AG04450 (cell line): ENCODE results near the gene MKLN1. TPM values are rescaled to one million over a fixed set of nuclear protein-coding genes. Genes with fewer than 3 reads are reported as not detected.
"Not testable (repeated sequence)": the region's sequence is repeated elsewhere in the genome, so short reads cannot be mapped to it uniquely, and the experiment has no call there.

Experiments used
- CTCF ChIA-PET: fragments of 300-600, 350-600 bp; formaldehyde crosslinking; extraction: SDS; loops from one replicate; lab custom pipeline; 2022; ENCODE audit warnings: antibody characterized with exemption, inconsistent platforms; lab: Charles Lee
- POLR2A ChIA-PET: fragments of 350-600 bp; formaldehyde crosslinking; extraction: SDS; loops from one replicate; lab custom pipeline; 2021; ENCODE audit warnings: antibody characterized with exemption, inconsistent platforms; lab: Yijun Ruan, JAX
- DNase-seq: peaks from one replicate; pipeline ENCODE4 v3.0.0-alpha.2; 2011; ENCODE audit warnings: low read depth, low spot score
- H3K27ac ChIP-seq: one replicate; pipeline ENCODE4 v1.5.1; 2012; ENCODE audit warnings: low read depth, low read length, control low read depth
- H3K27me3 ChIP-seq: one replicate; pipeline ENCODE4 v1.6.0; 2012; ENCODE audit warnings: low read length; ENCODE audit not compliant: control insufficient read depth, insufficient read depth
- H3K4me3 ChIP-seq: 2 replicates; pipeline ENCODE4 v1.5.1; 2011; ENCODE audit warnings: mild to moderate bottlenecking, low read depth, low read length, control low read depth
- H3K9me3 ChIP-seq: 2 replicates; pipeline ENCODE4 v1.5.1; 2012; ENCODE audit warnings: low read length; ENCODE audit not compliant: control insufficient read depth, insufficient read depth
- CTCF ChIP-seq: IDR thresholded peaks from 2 replicates; pipeline ENCODE4 v1.5.1; 2011; ENCODE audit warnings: low read depth, low read length, control low read depth, inconsistent platforms
- polyA plus RNA-seq: library from polyadenylated mRNA; depleted of rRNA; stranded (reverse); fragments of >200 nt; gene quantifications from 2 replicates; pipeline ENCODE4 v1.2.3, GENCODE V29; 2011

The MKLN1 gene
- polyA plus RNA-seq, 1 experiment = 56.8 TPM

GRCh38 chr7:131509781-131510180, 182.1 kb downstream of the MKLN1 start:
- H3K4me3 ChIP-seq = no peak overlapping the region
- no peaks in the 10 kb centered on the region for H3K9me3 ChIP-seq
- no peaks in the 10 kb centered on the region for H3K27me3 ChIP-seq
- POLR2A ChIA-PET = no interaction called here
- H3K27ac ChIP-seq = no peak overlapping the region
- CTCF ChIA-PET = interaction anchor here (6.9 kb wide), 1 partner anchor 146 kb away, joined by 85 read pairs; no protein-coding TSS in a partner anchor
- DNase-seq = no peak
- TF ChIP-seq CTCF = no peak

GRCh38 chr7:131511071-131511470, 183.4 kb downstream of the MKLN1 start:
- Histone ChIP-seq H3K27ac (no peak overlapping the region), H3K4me3 (no peak overlapping the region), H3K9me3 (no peaks in the 10 kb centered on the region), H3K27me3 (no peaks in the 10 kb centered on the region)
- CTCF ChIA-PET = interaction anchor here (0.6 to 5.6 kb wide), 3 partner anchors 11 to 612 kb away, joined by 3 to 33 read pairs (median 25); no protein-coding TSS in a partner anchor
- no peak for DNase-seq
- POLR2A ChIA-PET = no interaction called here
- no peak for TF ChIP-seq CTCF

- ChIA-PET CTCF (interaction anchor here (0.7 to 5.6 kb wide), 6 partner anchors 9 to 143 kb away, joined by 3 to 50 read pairs (median 22); no protein-coding TSS in a partner anchor), POLR2A (no interaction called here)
- no peak for DNase-seq
- Histone ChIP-seq H3K27ac (no peak overlapping the region), H3K9me3 (no peaks in the 10 kb centered on the region), H3K27me3 (no peaks in the 10 kb centered on the region), H3K4me3 (no peak overlapping the region)
- TF ChIP-seq CTCF = no peak
These were observed 184.3 kb downstream of the MKLN1 start for GRCh38 chr7:131511774-131512535.

GRCh38 chr7:131513245-131514061, 185.8 kb downstream of the MKLN1 start:
- CTCF ChIA-PET = interaction anchor here (0.6 to 5.6 kb wide), 25 partner anchors 8 to 628 kb away, joined by 3 to 50 read pairs (median 4); no protein-coding TSS in a partner anchor
- Histone ChIP-seq H3K27me3 (no peaks in the 10 kb centered on the region), H3K4me3 (no peak overlapping the region), H3K27ac (no peak overlapping the region), H3K9me3 (no peaks in the 10 kb centered on the region)
- POLR2A ChIA-PET = interaction anchor here (0.6 to 0.7 kb wide), 2 partner anchors 37 to 604 kb away, joined by 3 to 9 read pairs; no protein-coding TSS in a partner anchor
- peak; percentile 68 for DNase-seq
- TF ChIP-seq CTCF = peak; percentile 98

- H3K9me3 ChIP-seq, H3K27me3 ChIP-seq, DNase-seq, H3K4me3 ChIP-seq, H3K27ac ChIP-seq: not testable (repeated sequence)
- CTCF ChIA-PET = interaction anchor here (1.1 to 5.6 kb wide), 3 partner anchors 13 to 140 kb away, joined by 3 to 50 read pairs (median 33); no protein-coding TSS in a partner anchor
- POLR2A ChIA-PET = interaction anchor here (0.6 kb wide), 1 partner anchor 110 kb away, joined by 3 read pairs; no protein-coding TSS in a partner anchor
These were observed 187.8 kb downstream of the MKLN1 start for GRCh38 chr7:131515471-131515870.
